ENCODE measurements around the gene CEBPG. TPM values are rescaled to one million over a fixed set of nuclear protein-coding genes. Genes with fewer than 3 reads are reported as not detected.

The CEBPG gene
- total RNA-seq, 1 experiment from 2014 or later = 41.5 TPM

DNA sequence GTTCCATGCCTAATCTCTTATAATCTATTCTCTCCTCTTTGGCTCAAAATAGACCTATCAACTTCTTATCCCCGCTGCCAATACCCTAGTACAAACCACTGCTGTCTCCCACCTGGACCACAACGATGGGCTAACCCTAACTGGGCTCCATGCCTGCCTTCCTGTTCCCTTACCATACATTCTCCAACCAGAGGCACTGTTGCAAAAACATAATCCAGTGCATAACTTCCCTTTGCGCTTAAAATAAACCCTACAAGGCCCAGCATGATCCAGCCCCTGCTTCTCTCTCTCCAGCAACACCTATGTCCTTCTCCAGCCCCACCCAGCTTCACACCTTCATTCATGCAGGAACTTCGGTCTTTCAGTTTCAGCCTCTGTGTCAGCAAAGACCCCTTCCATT lies 43.8 kb upstream of the CEBPG start:
- no peaks in the 10 kb centered on the region for H3K9me3 ChIP-seq (ENCODE audit: control insufficient read depth, insufficient read depth, low read depth, low read length)
- POLR2A ChIA-PET = no interaction called here
- in situ Hi-C loops (cut with HindIII; ENCODE audit: low pct_unique_long_range_greater_than_20kb, low sequenced_read_pairs) = no loop called here
- no TSS peak for BruUV-seq (replicated peaks)
- DNase-seq (ENCODE audit: low read depth, low spot score) (no peak), ATAC-seq (no peak)
- H3K4me3 ChIP-seq (ENCODE audit: low read depth in 2 of 2, low read length in 2 of 2) = no peak overlapping the region
- CTCF ChIA-PET = no interaction called here
- no peak for TF ChIP-seq SIN3A (IDR thresholded peaks at IDR 0.05; ENCODE audit: borderline replicate concordance, insufficient read depth, low read depth, low read length)
- TF ChIP-seq REST (IDR thresholded peaks at IDR 0.05; ENCODE audit: insufficient read depth in 1 of 2, low read depth in 2 of 2, low read length in 1 of 2) = no peak
- TF ChIP-seq, protein P1, sequence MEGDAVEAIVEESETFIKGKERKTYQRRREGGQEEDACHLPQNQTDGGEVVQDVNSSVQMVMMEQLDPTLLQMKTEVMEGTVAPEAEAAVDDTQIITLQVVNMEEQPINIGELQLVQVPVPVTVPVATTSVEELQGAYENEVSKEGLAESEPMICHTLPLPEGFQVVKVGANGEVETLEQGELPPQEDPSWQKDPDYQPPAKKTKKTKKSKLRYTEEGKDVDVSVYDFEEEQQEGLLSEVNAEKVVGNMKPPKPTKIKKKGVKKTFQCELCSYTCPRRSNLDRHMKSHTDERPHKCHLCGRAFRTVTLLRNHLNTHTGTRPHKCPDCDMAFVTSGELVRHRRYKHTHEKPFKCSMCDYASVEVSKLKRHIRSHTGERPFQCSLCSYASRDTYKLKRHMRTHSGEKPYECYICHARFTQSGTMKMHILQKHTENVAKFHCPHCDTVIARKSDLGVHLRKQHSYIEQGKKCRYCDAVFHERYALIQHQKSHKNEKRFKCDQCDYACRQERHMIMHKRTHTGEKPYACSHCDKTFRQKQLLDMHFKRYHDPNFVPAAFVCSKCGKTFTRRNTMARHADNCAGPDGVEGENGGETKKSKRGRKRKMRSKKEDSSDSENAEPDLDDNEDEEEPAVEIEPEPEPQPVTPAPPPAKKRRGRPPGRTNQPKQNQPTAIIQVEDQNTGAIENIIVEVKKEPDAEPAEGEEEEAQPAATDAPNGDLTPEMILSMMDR (IDR thresholded peaks at IDR 0.05) = no peak
- no peak for TF ChIP-seq POLR2AphosphoS5 (IDR thresholded peaks at IDR 0.05; ENCODE audit: low read depth, low read length)
- TF ChIP-seq TCF7L2 (IDR thresholded peaks at IDR 0.05; ENCODE audit: low read depth, low read length) = no peak
- H3K27me3 ChIP-seq (ENCODE audit: control insufficient read depth, insufficient read depth, low read length) = no peaks in the 10 kb centered on the region
- H3K4me1 ChIP-seq (ENCODE audit: control insufficient read depth, insufficient read depth, low read length) = no peaks in the 10 kb centered on the region
- intact Hi-C loops (cut with micrococcal nuclease; ENCODE audit: unreplicated experiment) = no loop called here
- no peaks in the 10 kb centered on the region for H3K36me3 ChIP-seq (ENCODE audit: control insufficient read depth, insufficient read depth, low read length)
- H3K27ac ChIP-seq (ENCODE audit: low read length) = no peak overlapping the region

DNA sequence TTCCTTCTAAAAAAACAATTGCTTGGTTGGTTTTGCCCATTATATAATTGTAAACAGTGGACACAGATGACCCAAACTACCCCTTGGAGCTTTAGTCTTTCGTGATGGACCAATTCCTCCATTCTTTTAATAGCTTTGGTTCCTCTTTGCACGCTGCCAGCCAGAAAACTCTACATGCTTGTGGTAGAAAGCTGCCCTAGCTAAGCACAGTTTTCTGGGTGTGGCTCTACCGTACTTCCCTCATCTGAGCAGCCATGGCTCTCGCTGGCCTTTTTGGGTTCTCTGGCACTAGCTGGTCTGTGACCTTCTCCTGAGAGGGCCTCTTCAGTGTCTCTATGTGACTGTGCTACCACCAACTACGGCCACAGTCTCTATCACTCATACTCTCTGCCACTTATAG lies 41.3 kb upstream of the CEBPG start:
- CTCF ChIA-PET = no interaction called here
- intact Hi-C loops (cut with micrococcal nuclease; ENCODE audit: unreplicated experiment) = no loop called here
- ATAC-seq = no peak
- H3K4me1 ChIP-seq (ENCODE audit: control insufficient read depth, insufficient read depth, low read length) = no peaks in the 10 kb centered on the region
- BruUV-seq (replicated peaks) = no TSS peak
- no peak for TF ChIP-seq POLR2AphosphoS5 (IDR thresholded peaks at IDR 0.05; ENCODE audit: low read depth, low read length)
- TF ChIP-seq SIN3A (IDR thresholded peaks at IDR 0.05; ENCODE audit: borderline replicate concordance, insufficient read depth, low read depth, low read length) = no peak
- no peak for TF ChIP-seq TCF7L2 (IDR thresholded peaks at IDR 0.05; ENCODE audit: low read depth, low read length)
- TF ChIP-seq REST (IDR thresholded peaks at IDR 0.05; ENCODE audit: insufficient read depth in 1 of 2, low read depth in 2 of 2, low read length in 1 of 2) = no peak
- TF ChIP-seq, protein P1 (IDR thresholded peaks at IDR 0.05) = no peak
- H3K9me3 ChIP-seq (ENCODE audit: control insufficient read depth, insufficient read depth, low read depth, low read length) = no peaks in the 10 kb centered on the region
- H3K27ac ChIP-seq (ENCODE audit: low read length) = no peak overlapping the region
- POLR2A ChIA-PET = interaction anchor here (1.0 kb wide), 1 partner anchor 62 kb away, joined by 3 read pairs; no protein-coding TSS in a partner anchor
- in situ Hi-C loops (cut with HindIII; ENCODE audit: low pct_unique_long_range_greater_than_20kb, low sequenced_read_pairs) = no loop called here
- H3K4me3 ChIP-seq (ENCODE audit: low read depth in 2 of 2, low read length in 2 of 2) = no peak overlapping the region
- no peaks in the 10 kb centered on the region for H3K27me3 ChIP-seq (ENCODE audit: control insufficient read depth, insufficient read depth, low read length)
- no peak for DNase-seq (ENCODE audit: low read depth, low spot score)
- H3K36me3 ChIP-seq (ENCODE audit: control insufficient read depth, insufficient read depth, low read length) = no peaks in the 10 kb centered on the region

All from Panc1 (cell line).